Parathyroid adenoma (tissue), 2 donors: ENCODE measurements around the gene TMEM200A.

ENCODE experiments used
- H2AFZ ChIP-seq: fragments of 300-600 bp; sonication (generic); one replicate; pipeline ENCODE4 v1.7.0; 2017; ENCODE audit warnings: antibody characterized with exemption, mild to moderate bottlenecking
- H3K27ac ChIP-seq: fragments of 300-600 bp; sonication (generic); one replicate; pipeline ENCODE4 v1.7.0; 2017
- H3K27me3 ChIP-seq: fragments of 300-600 bp; sonication (generic); one replicate; pipeline ENCODE4 v1.7.0; 2017; ENCODE audit warnings: low read length; ENCODE audit not compliant: control insufficient read depth, insufficient read depth
- H3K36me3 ChIP-seq: fragments of 300-600 bp; sonication (generic); one replicate; pipeline ENCODE4 v1.7.0; 2017; ENCODE audit warnings: low read length; ENCODE audit not compliant: control insufficient read depth, insufficient read depth
- H3K4me1 ChIP-seq: fragments of 300-600 bp; sonication (generic); one replicate; pipeline ENCODE4 v1.7.0; 2017; ENCODE audit warnings: control low read depth
- H3K4me2 ChIP-seq: fragments of 300-600 bp; sonication (generic); one replicate; pipeline ENCODE4 v1.7.0; 2017; ENCODE audit warnings: low read length
- H3K4me3 ChIP-seq: fragments of 300-600 bp; sonication (generic); one replicate; pipeline ENCODE4 v1.7.0; 2017; ENCODE audit warnings: low read depth, low read length
- H3K79me2 ChIP-seq: fragments of 300-600 bp; sonication (generic); one replicate; pipeline ENCODE4 v1.7.0; 2017; ENCODE audit warnings: control low read depth
- H3K9ac ChIP-seq: fragments of 300-600 bp; sonication (generic); one replicate; pipeline ENCODE4 v1.7.0; 2017; ENCODE audit warnings: mild to moderate bottlenecking
- H3K9me3 ChIP-seq: fragments of 300-600 bp; sonication (generic); one replicate; pipeline ENCODE4 v1.7.0; 2017; ENCODE audit warnings: low read length; ENCODE audit not compliant: control insufficient read depth
- TF ChIP-seq, protein P1 (sequence below): fragments of 300-600 bp; sonication (generic); IDR thresholded peaks from one replicate; pipeline ENCODE4 v1.7.0; 2017; ENCODE audit warnings: antibody characterized with exemption, mild to moderate bottlenecking
- donor health status: primary hyperparathyroidism.

The TMEM200A gene

DNA sequence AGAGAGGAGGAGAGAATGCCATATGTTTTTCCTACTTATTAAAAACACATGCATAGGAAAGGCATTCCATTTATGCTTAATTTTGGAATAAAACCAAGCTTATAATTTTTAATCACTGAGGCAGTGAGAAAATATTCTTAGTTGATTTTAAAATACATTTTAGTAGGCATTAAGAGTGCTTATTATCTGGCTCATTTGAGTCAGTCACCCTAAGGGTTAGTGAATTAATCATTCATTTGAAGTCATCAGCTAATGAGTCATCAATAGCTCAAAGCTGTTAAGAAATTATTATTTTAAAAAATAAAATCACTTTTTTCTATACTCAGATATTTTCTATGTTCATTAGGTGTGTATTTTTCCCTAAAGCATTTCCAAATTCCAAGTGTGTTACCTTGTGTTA, 81.6 kb downstream of the TMEM200A start:
- no peak overlapping the region for H3K4me2 ChIP-seq
- H3K9me3 ChIP-seq, result no peaks in the 10 kb centered on the region
- H2AFZ ChIP-seq, result no peak overlapping the region

DNA sequence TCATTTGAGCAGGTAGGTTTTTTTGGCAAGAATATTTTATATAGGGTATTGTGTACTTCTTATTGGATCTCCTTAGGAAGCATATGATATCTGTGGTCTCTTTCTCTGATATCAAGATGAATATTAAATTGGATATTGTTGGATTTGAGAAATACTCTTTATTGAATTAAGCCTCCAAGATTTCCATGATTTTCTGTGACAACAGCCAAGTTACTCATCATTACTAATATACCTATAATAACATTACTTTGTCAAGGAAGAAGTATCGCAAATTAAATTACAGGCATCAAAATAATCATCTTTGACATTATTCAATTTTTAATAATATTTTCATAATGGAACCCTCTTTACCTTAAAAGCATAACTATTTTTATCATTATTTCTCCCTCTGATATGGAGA, 86.5 kb downstream of the TMEM200A start:
- H3K4me1 ChIP-seq, result no peaks in the 10 kb centered on the region
- H3K27me3 ChIP-seq, result no peaks in the 10 kb centered on the region
- no peak overlapping the region for H3K9ac ChIP-seq
- no peaks in the 10 kb centered on the region for H3K9me3 ChIP-seq
- TF ChIP-seq, protein P1, sequence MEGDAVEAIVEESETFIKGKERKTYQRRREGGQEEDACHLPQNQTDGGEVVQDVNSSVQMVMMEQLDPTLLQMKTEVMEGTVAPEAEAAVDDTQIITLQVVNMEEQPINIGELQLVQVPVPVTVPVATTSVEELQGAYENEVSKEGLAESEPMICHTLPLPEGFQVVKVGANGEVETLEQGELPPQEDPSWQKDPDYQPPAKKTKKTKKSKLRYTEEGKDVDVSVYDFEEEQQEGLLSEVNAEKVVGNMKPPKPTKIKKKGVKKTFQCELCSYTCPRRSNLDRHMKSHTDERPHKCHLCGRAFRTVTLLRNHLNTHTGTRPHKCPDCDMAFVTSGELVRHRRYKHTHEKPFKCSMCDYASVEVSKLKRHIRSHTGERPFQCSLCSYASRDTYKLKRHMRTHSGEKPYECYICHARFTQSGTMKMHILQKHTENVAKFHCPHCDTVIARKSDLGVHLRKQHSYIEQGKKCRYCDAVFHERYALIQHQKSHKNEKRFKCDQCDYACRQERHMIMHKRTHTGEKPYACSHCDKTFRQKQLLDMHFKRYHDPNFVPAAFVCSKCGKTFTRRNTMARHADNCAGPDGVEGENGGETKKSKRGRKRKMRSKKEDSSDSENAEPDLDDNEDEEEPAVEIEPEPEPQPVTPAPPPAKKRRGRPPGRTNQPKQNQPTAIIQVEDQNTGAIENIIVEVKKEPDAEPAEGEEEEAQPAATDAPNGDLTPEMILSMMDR, result no peak
- H3K27ac ChIP-seq, result no peak overlapping the region
- H3K79me2 ChIP-seq, result no peaks in the 10 kb centered on the region
- H3K4me3 ChIP-seq, result no peak overlapping the region
- H2AFZ ChIP-seq, result no peak overlapping the region
- H3K4me2 ChIP-seq, result no peak overlapping the region
- no peaks in the 10 kb centered on the region for H3K36me3 ChIP-seq

More for the DNA sequence above, 81.6 kb downstream of the TMEM200A start:
- TF ChIP-seq, protein P1, result no peak
- Histone ChIP-seq H3K9ac (no peak overlapping the region), H3K27me3 (no peaks in the 10 kb centered on the region), H3K36me3 (no peaks in the 10 kb centered on the region), H3K4me3 (no peak overlapping the region), H3K27ac (no peak overlapping the region), H3K79me2 (no peaks in the 10 kb centered on the region), H3K4me1 (no peaks in the 10 kb centered on the region)

DNA sequence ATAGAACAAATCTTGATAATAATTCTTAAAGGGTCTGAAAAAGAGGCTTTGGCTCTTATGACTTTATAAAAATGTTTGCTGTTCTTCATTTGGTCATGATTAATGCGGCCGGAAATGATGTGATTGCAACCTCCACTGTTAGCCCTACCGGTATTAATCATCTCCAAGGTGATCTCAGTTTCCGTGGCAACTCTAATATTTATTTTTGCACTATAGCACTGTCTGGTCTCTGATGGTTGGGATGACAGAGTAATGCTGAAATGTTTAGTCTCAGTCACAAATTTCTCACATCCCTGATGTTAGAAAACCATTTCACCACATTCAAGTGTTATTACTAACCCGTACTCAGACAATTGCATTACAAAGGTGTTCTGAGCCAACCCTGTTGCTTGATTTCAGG, 87.4 kb downstream of the TMEM200A start:
- TF ChIP-seq, protein P1, result no peak
- Histone ChIP-seq H3K4me3 (no peak overlapping the region), H2AFZ (no peak overlapping the region), H3K27me3 (no peaks in the 10 kb centered on the region), H3K9me3 (no peaks in the 10 kb centered on the region), H3K79me2 (no peaks in the 10 kb centered on the region), H3K27ac (no peak overlapping the region), H3K4me2 (no peak overlapping the region), H3K36me3 (no peaks in the 10 kb centered on the region), H3K9ac (no peak overlapping the region), H3K4me1 (no peaks in the 10 kb centered on the region)

DNA sequence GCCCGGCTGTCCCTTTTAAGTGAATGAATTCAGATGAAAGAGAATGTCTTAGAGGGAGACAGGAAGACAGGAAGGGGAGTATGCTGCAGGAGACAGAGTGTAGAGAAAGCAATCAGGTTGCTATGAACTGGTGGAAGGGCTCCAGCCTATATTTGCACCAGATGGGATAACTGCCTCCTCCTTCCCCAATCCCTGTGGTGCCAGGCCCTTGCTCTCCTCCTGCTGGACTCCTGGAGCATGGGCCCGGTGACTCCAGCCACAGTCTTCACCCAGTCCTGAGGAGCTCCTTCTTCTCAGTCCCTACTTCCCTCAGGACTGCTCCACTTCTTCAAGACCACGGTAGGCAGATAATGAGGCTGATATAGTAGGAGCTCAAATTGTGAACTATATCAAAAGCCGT, 91.8 kb downstream of the TMEM200A start:
- H3K4me2 ChIP-seq, result no peak overlapping the region
- TF ChIP-seq, protein P1, result no peak
- no peak overlapping the region for H3K27ac ChIP-seq
- no peaks in the 10 kb centered on the region for H3K79me2 ChIP-seq
- no peak overlapping the region for H3K4me3 ChIP-seq
- H3K36me3 ChIP-seq, result no peaks in the 10 kb centered on the region
- no peaks in the 10 kb centered on the region for H3K27me3 ChIP-seq
- H3K9me3 ChIP-seq, result no peaks in the 10 kb centered on the region
- no peak overlapping the region for H3K9ac ChIP-seq
- no peak overlapping the region for H2AFZ ChIP-seq
- H3K4me1 ChIP-seq, result no peaks in the 10 kb centered on the region

DNA sequence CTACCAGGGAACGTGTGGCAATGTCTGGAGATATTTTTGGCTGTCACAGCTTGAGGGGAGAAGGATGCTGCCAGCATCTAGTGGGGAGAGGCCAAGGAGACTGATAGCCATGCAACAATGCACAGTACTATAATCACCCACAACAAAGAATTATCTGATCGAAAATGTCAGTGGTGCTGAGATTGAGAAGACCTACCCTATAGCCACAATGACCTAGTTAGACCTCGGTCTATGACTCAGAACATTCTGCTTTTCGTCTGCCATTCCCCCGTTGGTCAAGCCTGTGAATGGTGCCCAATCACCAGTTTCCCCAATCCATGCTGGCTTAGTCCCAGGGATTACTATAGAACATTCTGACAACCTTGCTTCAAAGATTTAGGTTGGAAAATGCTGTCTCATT, 93.5 kb downstream of the TMEM200A start:
- Histone ChIP-seq H3K9me3 (no peaks in the 10 kb centered on the region), H2AFZ (no peak overlapping the region), H3K27me3 (no peaks in the 10 kb centered on the region), H3K9ac (no peak overlapping the region), H3K27ac (no peak overlapping the region), H3K79me2 (no peaks in the 10 kb centered on the region), H3K4me3 (no peak overlapping the region), H3K4me1 (no peaks in the 10 kb centered on the region), H3K4me2 (no peak overlapping the region), H3K36me3 (no peaks in the 10 kb centered on the region)
- TF ChIP-seq, protein P1, result no peak
